Smooth muscle cell (in vitro differentiated cells): Measurements from ENCODE around the gene IGSF6. TPM values are rescaled to one million over a fixed set of nuclear protein-coding genes. Genes with fewer than 3 reads are reported as not detected.
"Not testable (repeated sequence)": the region's sequence is repeated elsewhere in the genome, so short reads cannot be mapped to it uniquely, and the experiment has no call there.

ENCODE experiments used
- DNase-seq: peaks from one replicate; lab custom pipeline; 2025; ENCODE audit not compliant: unreplicated experiment; lab: John Stamatoyannopoulos, UW
- H2AFZ ChIP-seq: fragments of 200-600 bp; sonication (generic); 2 replicates; pipeline ENCODE4 v1.6.0; 2016; ENCODE audit warnings: antibody characterized with exemption, low read depth, mild to moderate bottlenecking
- H3F3A ChIP-seq: fragments of 200-600 bp; sonication (generic); 2 replicates; pipeline ENCODE4 v1.6.0; 2017; ENCODE audit warnings: antibody characterized with exemption, low read depth
- H3K27ac ChIP-seq: fragments of 200-600 bp; sonication (generic); 2 replicates; pipeline ENCODE4 v1.5.1; 2016; ENCODE audit warnings: low read depth, mild to moderate bottlenecking
- H3K27me3 ChIP-seq: fragments of 200-600 bp; sonication (generic); 2 replicates; pipeline ENCODE4 v1.6.1; 2016; ENCODE audit warnings: low read depth, mild to moderate bottlenecking
- H3K36me3 ChIP-seq: fragments of 200-600 bp; sonication (generic); 2 replicates; pipeline ENCODE4 v1.5.1; 2016; ENCODE audit warnings: low read depth
- H3K4me1 ChIP-seq: fragments of 200-600 bp; sonication (generic); 2 replicates; pipeline ENCODE4 v1.5.1; 2016; ENCODE audit warnings: low read depth
- H3K4me2 ChIP-seq: fragments of 200-600 bp; sonication (generic); 2 replicates; pipeline ENCODE4 v1.6.0; 2016; ENCODE audit warnings: mild to moderate bottlenecking
- H3K4me3 ChIP-seq: fragments of 200-600 bp; sonication (generic); 2 replicates; pipeline ENCODE4 v1.5.1; 2016; ENCODE audit warnings: mild to moderate bottlenecking
- H3K79me2 ChIP-seq: fragments of 200-600 bp; sonication (generic); 2 replicates; pipeline ENCODE4 v1.6.0; 2016; ENCODE audit warnings: low read depth, mild to moderate bottlenecking
- H3K9ac ChIP-seq: fragments of 200-600 bp; sonication (generic); 2 replicates; pipeline ENCODE4 v1.6.0; 2016; ENCODE audit warnings: low read depth
- H3K9me3 ChIP-seq: fragments of 200-600 bp; sonication (generic); replicated peaks from 2 replicates; pipeline ENCODE4 v1.5.1; 2016; ENCODE audit warnings: low read depth
- H4K20me1 ChIP-seq: fragments of 200-600 bp; sonication (generic); 2 replicates; pipeline ENCODE4 v1.6.0; 2016; ENCODE audit warnings: low read depth
- WGBS: methylation state at CpG from one replicate; pipeline ENCODE4 v1.1.7; 2016; ENCODE audit warnings: low lambda C conversion rate; 5-methylcytosine and 5-hydroxymethylcytosine counted together
- polyA plus RNA-seq: library from polyadenylated mRNA; unstranded; fragments of >200 nt; fragmentation: Nextera tagmentation; extraction: Ambion mirVana; gene quantifications from 2 replicates; pipeline ENCODE4 v1.2.1, GENCODE V29; 2016
- total RNA-seq: library from RNA; depleted of rRNA; stranded (reverse); fragments of >200 nt; gene quantifications from 2 replicates; pipeline ENCODE4 v1.2.3, GENCODE V29; 2014
- TF ChIP-seq, protein P1 (sequence below): fragments of 200-600 bp; sonication (generic); IDR thresholded peaks from 2 replicates; pipeline ENCODE4 v1.5.1; 2017; ENCODE audit warnings: borderline replicate concordance, mild to moderate bottlenecking, antibody characterized with exemption; ENCODE audit not compliant: insufficient read depth, poor library complexity, severe bottlenecking

Gene IGSF6
- total and polyA plus RNA-seq, 2 experiments from 2014 or later, result 0.13 TPM; not detected in 1

- peak overlapping the region; percentile 58 for H3K4me2 ChIP-seq
- H3K27ac ChIP-seq, result peak overlapping the region; percentile 62
- peaks cover 26% of the 10 kb centered on the region for H3K4me1 ChIP-seq
- TF ChIP-seq, protein P1, sequence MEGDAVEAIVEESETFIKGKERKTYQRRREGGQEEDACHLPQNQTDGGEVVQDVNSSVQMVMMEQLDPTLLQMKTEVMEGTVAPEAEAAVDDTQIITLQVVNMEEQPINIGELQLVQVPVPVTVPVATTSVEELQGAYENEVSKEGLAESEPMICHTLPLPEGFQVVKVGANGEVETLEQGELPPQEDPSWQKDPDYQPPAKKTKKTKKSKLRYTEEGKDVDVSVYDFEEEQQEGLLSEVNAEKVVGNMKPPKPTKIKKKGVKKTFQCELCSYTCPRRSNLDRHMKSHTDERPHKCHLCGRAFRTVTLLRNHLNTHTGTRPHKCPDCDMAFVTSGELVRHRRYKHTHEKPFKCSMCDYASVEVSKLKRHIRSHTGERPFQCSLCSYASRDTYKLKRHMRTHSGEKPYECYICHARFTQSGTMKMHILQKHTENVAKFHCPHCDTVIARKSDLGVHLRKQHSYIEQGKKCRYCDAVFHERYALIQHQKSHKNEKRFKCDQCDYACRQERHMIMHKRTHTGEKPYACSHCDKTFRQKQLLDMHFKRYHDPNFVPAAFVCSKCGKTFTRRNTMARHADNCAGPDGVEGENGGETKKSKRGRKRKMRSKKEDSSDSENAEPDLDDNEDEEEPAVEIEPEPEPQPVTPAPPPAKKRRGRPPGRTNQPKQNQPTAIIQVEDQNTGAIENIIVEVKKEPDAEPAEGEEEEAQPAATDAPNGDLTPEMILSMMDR, result no peak
- H3K9ac ChIP-seq, result no peak overlapping the region
- no peaks in the 10 kb centered on the region for H3K9me3 ChIP-seq
- no peak overlapping the region for H3K4me3 ChIP-seq
- no peak overlapping the region for H2AFZ ChIP-seq
- 56% methylated on average over 2 of the region's 2 CpGs for WGBS
- H3K79me2 ChIP-seq, result peaks cover 100% of the 10 kb centered on the region
- DNase-seq, result no peak
- H3K27me3 ChIP-seq, result no peaks in the 10 kb centered on the region
- peaks cover 5% of the 10 kb centered on the region for H3K36me3 ChIP-seq
- H4K20me1 ChIP-seq, result peaks cover 100% of the 10 kb centered on the region
- H3F3A ChIP-seq, result peaks cover 20% of the 10 kb centered on the region
Measured at GRCh38 chr16:21610766-21611165, 41.6 kb downstream of the IGSF6 start.

GRCh38 chr16:21610006-21610544, 42.3 kb downstream of the IGSF6 start:
- H4K20me1 ChIP-seq, result peaks cover 100% of the 10 kb centered on the region
- H3K27me3 ChIP-seq, result no peaks in the 10 kb centered on the region
- WGBS, result 86% methylated on average over 3 of the region's 3 CpGs
- peaks cover 100% of the 10 kb centered on the region for H3K79me2 ChIP-seq
- no peak overlapping the region for H2AFZ ChIP-seq
- DNase-seq, result no peak
- peaks cover 20% of the 10 kb centered on the region for H3F3A ChIP-seq
- no peak overlapping the region for H3K9ac ChIP-seq
- H3K27ac ChIP-seq, result peak overlapping the region; percentile 62
- no peak overlapping the region for H3K4me3 ChIP-seq
- no peaks in the 10 kb centered on the region for H3K9me3 ChIP-seq
- peaks cover 5% of the 10 kb centered on the region for H3K36me3 ChIP-seq
- H3K4me2 ChIP-seq, result no peak overlapping the region
- H3K4me1 ChIP-seq, result peaks cover 26% of the 10 kb centered on the region
- TF ChIP-seq, protein P1, result no peak

DNA sequence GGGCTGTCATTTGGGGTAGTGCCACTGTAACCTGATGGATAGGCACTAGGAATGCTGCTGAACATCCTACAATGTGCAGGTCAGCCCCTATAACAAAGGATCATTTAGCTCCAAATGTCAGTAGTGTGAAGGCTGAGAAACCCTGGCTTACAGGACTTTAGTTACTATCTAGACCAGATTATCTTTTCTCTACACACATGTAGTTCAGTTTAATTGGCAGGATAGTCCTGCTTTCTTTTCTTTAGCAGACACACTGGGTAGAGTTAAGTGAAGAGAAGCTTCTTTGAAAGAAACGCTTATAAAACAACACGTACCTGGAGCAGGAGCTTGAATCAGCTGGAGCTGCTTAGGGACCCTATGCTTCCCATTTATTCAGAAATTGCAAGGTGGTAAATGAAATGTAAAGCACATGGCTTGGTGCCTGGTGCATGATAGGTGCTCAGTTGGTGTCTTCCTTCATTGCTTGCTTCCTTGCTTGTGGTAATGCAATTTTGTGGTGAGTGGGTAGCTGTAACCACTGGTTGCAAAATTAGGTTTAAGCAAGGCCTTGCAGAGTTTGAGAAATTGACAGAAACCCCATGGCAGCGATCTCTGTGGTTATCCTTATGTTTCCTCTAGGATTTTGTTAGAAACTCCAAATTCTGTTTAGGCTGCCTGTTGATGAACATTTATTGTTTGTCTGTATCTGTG, 43.6 kb downstream of the IGSF6 start:
- Histone ChIP-seq H2AFZ (no peak overlapping the region), H3K27ac (peak overlapping the region; percentile 49), H3K79me2 (peaks cover 100% of the 10 kb centered on the region), H3K27me3 (no peaks in the 10 kb centered on the region), H3K9ac (no peak overlapping the region), H3K4me3 (no peak overlapping the region), H3K9me3 (no peaks in the 10 kb centered on the region), H3K4me2 (peak overlapping the region; percentile 31), H3K36me3 (peaks cover 4% of the 10 kb centered on the region), H3F3A (peaks cover 20% of the 10 kb centered on the region), H4K20me1 (peaks cover 100% of the 10 kb centered on the region), H3K4me1 (peaks cover 26% of the 10 kb centered on the region)
- no peak for DNase-seq
- WGBS, result 62% methylated on average over 3 of the region's 3 CpGs
- TF ChIP-seq, protein P1, result no peak

DNA sequence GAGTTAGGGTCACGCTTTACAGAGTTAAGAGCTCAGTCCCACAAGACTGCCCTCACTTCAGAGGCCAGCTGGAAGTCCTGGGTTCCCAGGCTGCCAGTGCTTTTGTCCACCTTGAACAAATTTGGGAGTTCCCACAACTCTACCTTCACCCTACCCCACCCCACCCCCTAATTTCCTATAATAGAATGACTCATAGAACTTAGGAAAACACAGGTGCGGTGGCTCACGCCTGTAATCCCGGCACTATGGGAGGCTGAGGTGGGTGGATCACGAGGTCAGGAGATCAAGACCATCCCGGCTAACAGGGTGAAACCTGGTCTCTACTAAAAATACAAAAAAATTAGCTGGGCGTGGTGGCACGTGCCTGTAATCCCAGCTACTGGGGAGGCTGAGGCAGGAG, 46.6 kb downstream of the IGSF6 start:
- DNase-seq, H3K36me3 ChIP-seq, H2AFZ ChIP-seq, H3K9ac ChIP-seq, H3K4me3 ChIP-seq, H3K27ac ChIP-seq, H3F3A ChIP-seq, H3K27me3 ChIP-seq, H3K4me2 ChIP-seq, H3K9me3 ChIP-seq: not testable (repeated sequence)
- 96% methylated on average over 8 of the region's 8 CpGs for WGBS
- Histone ChIP-seq H3K4me1 (peaks cover 14% of the 10 kb centered on the region), H4K20me1 (peaks cover 98% of the 10 kb centered on the region), H3K79me2 (peaks cover 100% of the 10 kb centered on the region)
